HepG2 (cell line): ENCODE measurements around the gene LRRC45. TPM values are rescaled to one million over a fixed set of nuclear protein-coding genes. Genes with fewer than 3 reads are reported as not detected.

Experiments
- ATF4 ChIP-seq, 2 experiments: fragments of 450-650 bp in 1 of 2; sonication (generic) in 1 of 2; formaldehyde crosslinking; IDR thresholded peaks; 2 replicates each; pipeline versions ENCODE4 v1.5.0 to v1.8.0; 2020 to 2022; ENCODE audit warnings: mild to moderate bottlenecking in 1 of 2, missing genetic modification reagents in 1 of 2
- ATF6 ChIP-seq: sonication (generic); formaldehyde crosslinking; conservative IDR thresholded peaks from 2 replicates; pipeline ENCODE4 v1.4.0; 2020; ENCODE audit warnings: missing genetic modification reagents
- CHCHD3 ChIP-seq: sonication (generic); formaldehyde crosslinking; IDR thresholded peaks from 2 replicates; pipeline ENCODE4 v1.8.0; 2022; ENCODE audit warnings: mild to moderate bottlenecking, missing genetic modification reagents, moderate library complexity
- EHMT2 ChIP-seq: fragments of 200-600 bp; sonication (generic); IDR thresholded peaks from 2 replicates; pipeline ENCODE4 v1.7.0; 2017; ENCODE audit warnings: antibody characterized with exemption, low read depth, low read length, borderline replicate concordance
- FOXC1 ChIP-seq: sonication (generic); formaldehyde crosslinking; IDR thresholded peaks from 2 replicates; pipeline ENCODE4 v1.8.0; 2022; ENCODE audit warnings: mild to moderate bottlenecking, missing genetic modification reagents, borderline replicate concordance
- GFI1 ChIP-seq: sonication (generic); formaldehyde crosslinking; IDR thresholded peaks from 2 replicates; pipeline ENCODE4 v1.5.0; 2020; ENCODE audit warnings: missing genetic modification reagents, mild to moderate bottlenecking, borderline replicate concordance
- JUND ChIP-seq: sonication (generic); formaldehyde crosslinking; IDR thresholded peaks from 2 replicates; pipeline ENCODE4 v1.8.0; 2022; ENCODE audit warnings: mild to moderate bottlenecking, missing genetic modification reagents
- MTA1 ChIP-seq: sonication (generic); formaldehyde crosslinking; IDR thresholded peaks from 2 replicates; pipeline ENCODE4 v1.4.0; 2020; ENCODE audit warnings: missing genetic modification reagents, mild to moderate bottlenecking, borderline replicate concordance
- NONO ChIP-seq, 2 experiments: fragments of 450-650 bp in 1 of 2; sonication (generic) in 1 of 2; formaldehyde crosslinking in 1 of 2; IDR thresholded peaks in 1 of 2; conservative IDR thresholded peaks in 1 of 2; 2 replicates each; pipeline versions ENCODE4 v1.6.1 to v1.8.0; 2017 to 2022; ENCODE audit warnings: mild to moderate bottlenecking in 1 of 2, missing genetic modification reagents in 1 of 2, moderate library complexity in 1 of 2
- PAX8 ChIP-seq: sonication (generic); formaldehyde crosslinking; IDR thresholded peaks from 2 replicates; pipeline ENCODE4 v1.8.0; 2022; ENCODE audit warnings: mild to moderate bottlenecking, missing genetic modification reagents, borderline replicate concordance
- PRPF4 ChIP-seq: fragments of 200-400 bp; formaldehyde crosslinking; IDR thresholded peaks from 2 replicates; pipeline ENCODE4 v1.6.1; 2016; ENCODE audit warnings: low read length, low read depth; ENCODE audit not compliant: poor library complexity, severe bottlenecking
- RFX3 ChIP-seq: IDR thresholded peaks from 2 replicates; pipeline ENCODE4 v1.6.1; 2016; ENCODE audit warnings: missing biosample characterization, missing genetic modification reagents
- SMAD9 ChIP-seq: sonication (generic); formaldehyde crosslinking; IDR thresholded peaks from 2 replicates; pipeline ENCODE4 v1.5.1; 2020; ENCODE audit warnings: mild to moderate bottlenecking, missing genetic modification reagents
- SP1 ChIP-seq, 2 experiments: fragments of 450-650 bp in 1 of 2; sonication (generic) in 1 of 2; formaldehyde crosslinking in 1 of 2; IDR thresholded peaks; 2 replicates each; pipeline versions ENCODE4 v1.4.0 to v1.6.1; 2016 to 2020; ENCODE audit warnings: missing genetic modification reagents in 1 of 2
- TSC22D2 ChIP-seq: sonication (generic); formaldehyde crosslinking; IDR thresholded peaks from 2 replicates; pipeline ENCODE4 v1.5.1; 2020; ENCODE audit warnings: missing genetic modification reagents, mild to moderate bottlenecking, borderline replicate concordance
- ZFP37 ChIP-seq: sonication (generic); formaldehyde crosslinking; IDR thresholded peaks from 2 replicates; pipeline ENCODE4 v1.4.0; 2020; ENCODE audit warnings: missing genetic modification reagents, borderline replicate concordance
- ZNF160 ChIP-seq: sonication (generic); formaldehyde crosslinking; IDR thresholded peaks from 2 replicates; pipeline ENCODE4 v1.8.0; 2022; ENCODE audit warnings: mild to moderate bottlenecking, inconsistent platforms, missing genetic modification reagents
- ZNF263 ChIP-seq: sonication (generic); formaldehyde crosslinking; IDR thresholded peaks from 2 replicates; pipeline ENCODE4 v1.4.0; 2020; ENCODE audit warnings: missing genetic modification reagents
- ZNF530 ChIP-seq: sonication (generic); formaldehyde crosslinking; IDR thresholded peaks from 2 replicates; pipeline ENCODE4 v1.5.0; 2020; ENCODE audit warnings: low read depth, mild to moderate bottlenecking, missing genetic modification reagents
- ZNF567 ChIP-seq: sonication (generic); formaldehyde crosslinking; IDR thresholded peaks from 2 replicates; pipeline ENCODE4 v1.8.1; 2023; ENCODE audit warnings: mild to moderate bottlenecking, missing genetic modification reagents, borderline replicate concordance
- ZNF781 ChIP-seq: sonication (generic); formaldehyde crosslinking; IDR thresholded peaks from 2 replicates; pipeline ENCODE4 v1.5.1; 2020; ENCODE audit warnings: borderline replicate concordance, mild to moderate bottlenecking, missing genetic modification reagents; ENCODE audit errors: not compliant biosample characterization
- ZNF891 ChIP-seq: sonication (generic); formaldehyde crosslinking; IDR thresholded peaks from 2 replicates; pipeline ENCODE4 v1.5.0; 2020; ENCODE audit warnings: mild to moderate bottlenecking, missing genetic modification reagents
- ZSCAN22 ChIP-seq: sonication (generic); formaldehyde crosslinking; IDR thresholded peaks from 2 replicates; pipeline ENCODE4 v1.4.0; 2020; ENCODE audit warnings: mild to moderate bottlenecking, missing genetic modification reagents
- polyA plus RNA-seq, 8 experiments: library from polyadenylated mRNA; depleted of rRNA in 3 of 8; stranded (reverse) in 7 of 8; unstranded in 1 of 8; fragments of >200 nt; fragmentation: Illumina TruSeq in 4 of 8; extraction: Trizol in 4 of 8; gene quantifications; 2 replicates each; pipeline versions ENCODE4 v1.2.1 to v1.2.3, GENCODE V29; 2011 to 2016; ENCODE audit warnings: low read depth in 4 of 8, missing spikeins in 1 of 8, mixed read lengths in 1 of 8; ENCODE audit not compliant: insufficient read depth in 1 of 8
- total RNA-seq, 5 experiments: library from RNA; depleted of rRNA; stranded (reverse); fragments of >200 nt; fragmentation: Illumina TruSeq; extraction: Trizol; gene quantifications; 2 replicates each; pipeline ENCODE4 v1.2.3, GENCODE V29; 2016; ENCODE audit warnings: low read depth in 1 of 5

The LRRC45 gene
- total and polyA plus RNA-seq, 2 of the 13 experiments (the other 11 are each of a cell fraction or from before 2014, with no cell fraction given), result 11.6 to 48.1 TPM

DNA sequence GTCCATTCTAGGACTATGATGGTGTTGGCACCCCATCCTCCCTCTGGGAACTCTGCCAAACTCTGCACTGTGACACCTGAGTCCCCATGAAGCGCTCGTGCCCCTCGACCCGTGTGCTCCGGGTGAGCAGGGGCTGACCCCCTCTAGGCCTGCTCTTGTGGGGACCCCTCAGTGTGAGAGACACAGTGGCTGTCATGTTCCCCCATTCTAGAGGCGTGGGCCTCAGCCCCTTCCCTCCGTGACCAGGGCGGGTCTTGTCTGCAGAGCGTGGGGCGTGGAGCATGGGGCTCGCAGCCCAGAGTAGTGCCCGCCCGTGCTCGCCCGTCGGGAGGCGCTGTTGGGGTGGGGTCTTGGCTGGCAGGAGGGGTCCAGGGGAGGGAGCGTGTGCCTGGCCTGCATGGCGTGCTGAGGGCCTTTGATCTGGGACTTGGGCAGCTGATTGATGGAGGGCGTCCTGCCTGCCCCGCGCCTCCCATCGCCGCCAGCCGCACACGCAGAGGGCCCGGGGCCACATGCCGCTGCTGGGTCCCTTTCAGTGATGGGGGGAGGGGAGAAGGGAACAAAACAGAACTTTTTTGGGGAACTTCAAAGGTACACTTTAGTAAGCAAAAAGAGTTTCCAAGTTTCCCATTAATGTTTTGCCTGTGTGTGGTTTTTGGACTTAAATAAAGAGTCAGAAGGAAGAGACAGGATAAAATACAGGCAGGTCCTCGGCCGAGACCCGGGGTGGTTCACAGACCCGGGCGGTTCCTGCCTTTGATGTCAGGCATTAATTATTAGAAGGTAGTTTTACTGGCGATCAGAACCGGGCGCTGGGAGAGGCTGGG is 22.9 kb upstream of the LRRC45 start (continued):
- TF ChIP-seq ZNF567 (CRISPR knock-in tag) (no peak), RFX3 (CRISPR knock-in tag) (no peak), ZNF781 (no peak), PRPF4 (peak; percentile 66), FOXC1 (CRISPR knock-in tag) (peak; percentile 68; the same call in 1 of the 2 replicates), JUND (CRISPR knock-in tag) (peak; percentile 74; the same call in 1 of the 2 replicates), EHMT2 (no peak), ZNF263 (CRISPR knock-in tag) (peak; percentile 9; the same call in 1 of the 2 replicates), ZFP37 (CRISPR knock-in tag) (no peak), TSC22D2 (peak; percentile 47; the same call in 1 of the 2 replicates), ZNF160 (CRISPR knock-in tag) (peak; percentile 28; the same call in 1 of the 2 replicates), ATF6 (CRISPR knock-in tag) (no peak), ZSCAN22 (no peak), ATF4 (CRISPR knock-in tag; IDR thresholded peaks at IDR 0.05) (0 out of 4 replicates have a peak, but pooled peaks of 1 of the 2 experiments have one; percentile 1), SMAD9 (CRISPR knock-in tag) (no peak), GFI1 (CRISPR knock-in tag) (no peak; the same call in 1 of the 2 replicates), NONO (IDR thresholded peaks at IDR 0.05) (no peak), NONO (CRISPR knock-in tag; conservative IDR thresholded peaks at IDR 0.05) (peak; percentile 90), ZNF891 (CRISPR knock-in tag) (no peak; the same call in 1 of the 2 replicates), MTA1 (CRISPR knock-in tag) (peak; percentile 81), CHCHD3 (CRISPR knock-in tag) (peak; percentile 36; the same call in 1 of the 2 replicates), SP1 (IDR thresholded peaks at IDR 0.05) (no peak), SP1 (CRISPR knock-in tag; IDR thresholded peaks at IDR 0.05) (peak; percentile 62; the same call in 1 of the 2 replicates), PAX8 (CRISPR knock-in tag) (no peak; the same call in 1 of the 2 replicates), ZNF530 (CRISPR knock-in tag) (0 out of 2 replicates have a peak, but pooled peaks have one; percentile 80)
